ENCODE measurements around the gene LSS. TPM values are rescaled to one million over a fixed set of nuclear protein-coding genes. Genes with fewer than 3 reads are reported as not detected.
"Not testable (repeated sequence)": the region's sequence is repeated elsewhere in the genome, so short reads cannot be mapped to it uniquely, and the experiment has no call there.

The LSS gene
- total RNA-seq, 1 donor from 2014 or later = 103 TPM

DNA sequence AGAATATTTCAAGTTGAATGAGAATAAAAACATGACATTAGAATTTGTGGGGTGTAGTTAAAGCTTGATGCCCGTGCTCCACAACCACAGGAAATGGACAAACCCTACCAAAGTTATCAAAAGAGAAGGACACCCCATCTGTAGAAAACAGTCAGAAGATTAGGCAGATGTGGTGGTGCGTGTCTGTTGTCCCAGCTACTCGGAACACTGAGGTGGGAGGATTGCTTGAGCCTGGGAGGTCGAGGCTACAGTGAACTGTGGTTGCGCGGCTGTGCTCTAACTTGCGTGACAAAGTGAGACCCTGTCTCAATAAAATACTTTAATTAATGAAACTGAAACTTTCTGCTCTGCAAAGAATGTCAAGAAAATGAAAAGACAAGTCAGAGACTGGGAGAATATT is 42.9 kb downstream of the LSS start:
- peak overlapping the region; percentile 93 for H3K27ac ChIP-seq

GRCh38 chr21:46184625-46185555 is 43.7 kb downstream of the LSS start:
- TF ChIP-seq, protein P1, sequence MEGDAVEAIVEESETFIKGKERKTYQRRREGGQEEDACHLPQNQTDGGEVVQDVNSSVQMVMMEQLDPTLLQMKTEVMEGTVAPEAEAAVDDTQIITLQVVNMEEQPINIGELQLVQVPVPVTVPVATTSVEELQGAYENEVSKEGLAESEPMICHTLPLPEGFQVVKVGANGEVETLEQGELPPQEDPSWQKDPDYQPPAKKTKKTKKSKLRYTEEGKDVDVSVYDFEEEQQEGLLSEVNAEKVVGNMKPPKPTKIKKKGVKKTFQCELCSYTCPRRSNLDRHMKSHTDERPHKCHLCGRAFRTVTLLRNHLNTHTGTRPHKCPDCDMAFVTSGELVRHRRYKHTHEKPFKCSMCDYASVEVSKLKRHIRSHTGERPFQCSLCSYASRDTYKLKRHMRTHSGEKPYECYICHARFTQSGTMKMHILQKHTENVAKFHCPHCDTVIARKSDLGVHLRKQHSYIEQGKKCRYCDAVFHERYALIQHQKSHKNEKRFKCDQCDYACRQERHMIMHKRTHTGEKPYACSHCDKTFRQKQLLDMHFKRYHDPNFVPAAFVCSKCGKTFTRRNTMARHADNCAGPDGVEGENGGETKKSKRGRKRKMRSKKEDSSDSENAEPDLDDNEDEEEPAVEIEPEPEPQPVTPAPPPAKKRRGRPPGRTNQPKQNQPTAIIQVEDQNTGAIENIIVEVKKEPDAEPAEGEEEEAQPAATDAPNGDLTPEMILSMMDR (IDR thresholded peaks at IDR 0.05) = no peak
- TF ChIP-seq POLR2AphosphoS5 (IDR thresholded peaks at IDR 0.05; ENCODE audit: insufficient read depth in 1 of 2, low read depth in 1 of 2) = peak; percentile 50 to 64
- H3K4me1 ChIP-seq = peaks cover 44% of the 10 kb centered on the region
- peak overlapping the region; percentile 93 for H3K27ac ChIP-seq
- DNase-seq (ENCODE audit: extremely low spot score in 2 of 2) = peak; percentile 91 to 96
- H3K27me3 ChIP-seq = no peaks in the 10 kb centered on the region
- no peaks in the 10 kb centered on the region for H3K9me3 ChIP-seq
- intact Hi-C loops (cut with DNase I) = no loop called here
- peak overlapping the region; percentile 36 to 62 for H3K4me3 ChIP-seq
- H3K36me3 ChIP-seq = no peaks in the 10 kb centered on the region

More for the DNA sequence above, 42.9 kb downstream of the LSS start:
- peaks cover 53% of the 10 kb centered on the region for H3K4me1 ChIP-seq
- no peaks in the 10 kb centered on the region for H3K27me3 ChIP-seq
- TF ChIP-seq POLR2A (IDR thresholded peaks at IDR 0.05) = no peak
- no peak overlapping the region for H3K4me3 ChIP-seq
- intact Hi-C loops (cut with DNase I) = no loop called here
- no peaks in the 10 kb centered on the region for H3K36me3 ChIP-seq
- no peak for DNase-seq (ENCODE audit: extremely low spot score in 2 of 2)
- no peaks in the 10 kb centered on the region for H3K9me3 ChIP-seq

DNA sequence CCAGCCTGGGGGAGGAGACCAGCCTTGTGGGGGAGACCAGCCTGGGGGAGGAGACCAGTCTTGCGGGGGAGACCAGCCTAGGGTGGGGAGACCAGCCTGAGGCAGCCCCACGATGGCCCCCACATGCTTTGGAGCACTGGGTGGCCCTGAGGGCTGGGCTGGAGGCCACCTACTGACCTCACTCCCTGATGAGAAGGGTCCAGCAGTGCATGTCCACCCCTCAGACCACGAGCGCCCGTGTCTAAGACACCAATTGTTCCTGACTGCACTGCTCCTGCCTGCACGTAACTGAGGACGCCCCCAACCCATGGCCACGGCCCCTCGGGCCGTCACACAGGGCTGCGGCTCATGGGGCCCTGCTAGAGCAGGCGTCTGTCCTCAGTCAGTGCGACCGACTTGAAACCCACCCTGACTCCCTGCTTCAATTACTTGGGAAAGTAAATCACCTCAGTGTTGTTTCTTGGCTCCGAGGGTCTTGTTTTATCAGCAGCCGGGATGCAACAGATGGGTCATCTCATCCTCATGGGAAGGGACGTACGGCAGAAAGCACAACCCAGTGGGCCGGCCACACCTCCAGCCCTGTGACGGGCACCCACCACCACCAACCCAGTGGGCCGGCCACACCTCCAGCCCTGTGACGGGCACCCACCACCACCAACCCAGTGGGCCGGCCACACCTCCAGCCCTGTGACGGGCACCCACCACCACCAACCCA is 44.5 kb downstream of the LSS start, which contains the start of gene SPATC1L:
SPATC1L (minus strand) TSS at position 550 of the 715 bp plus-strand sequence. CDS start 1,643 bp downstream, outside the sequence.
- intact Hi-C loops (cut with DNase I) = no loop called here
- H3K36me3 ChIP-seq = no peaks in the 10 kb centered on the region
- TF ChIP-seq POLR2A (IDR thresholded peaks at IDR 0.05) (no peak), POLR2AphosphoS5 (IDR thresholded peaks at IDR 0.05; ENCODE audit: insufficient read depth in 1 of 2, low read depth in 1 of 2) (no peak)
- TF ChIP-seq, protein P1 (IDR thresholded peaks at IDR 0.05) = no peak
- H3K27me3 ChIP-seq = no peaks in the 10 kb centered on the region
- peaks cover 36% of the 10 kb centered on the region for H3K4me1 ChIP-seq
- peak within 1 kb of the TSS; percentile 93 for H3K27ac ChIP-seq
- peak within 1 kb of the TSS; percentile 40 to 62 for H3K4me3 ChIP-seq
- DNase-seq (ENCODE audit: extremely low spot score in 2 of 2) = peak in 1 of 2 donors; percentile 89
- no peaks in the 10 kb centered on the region for H3K9me3 ChIP-seq

DNA sequence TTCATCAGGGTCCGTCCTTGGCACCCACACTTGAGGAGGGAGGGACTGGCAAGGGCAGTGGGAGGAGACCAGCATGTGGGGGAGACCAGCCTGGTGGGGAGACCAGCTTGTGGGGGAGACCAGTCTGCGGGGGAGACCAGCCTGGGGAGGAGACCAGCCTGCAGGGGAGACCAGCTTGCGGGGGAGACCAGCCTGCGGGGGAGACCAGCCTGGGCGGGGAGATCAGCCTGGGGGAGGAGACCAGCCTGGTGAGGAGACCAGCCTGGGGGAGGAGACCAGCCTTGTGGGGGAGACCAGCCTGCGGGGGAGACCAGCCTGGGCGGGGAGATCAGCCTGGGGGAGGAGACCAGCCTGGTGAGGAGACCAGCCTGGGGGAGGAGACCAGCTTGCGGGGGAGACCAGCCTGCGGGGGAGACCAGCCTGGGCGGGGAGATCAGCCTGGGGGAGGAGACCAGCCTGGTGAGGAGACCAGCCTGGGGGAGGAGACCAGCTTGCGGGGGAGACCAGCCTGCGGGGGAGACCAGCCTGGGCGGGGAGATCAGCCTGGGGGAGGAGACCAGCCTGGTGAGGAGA is 45.2 kb downstream of the LSS start:
- peak overlapping the region; percentile 86 for H3K27ac ChIP-seq
- peaks cover 30% of the 10 kb centered on the region for H3K4me1 ChIP-seq
- H3K27me3 ChIP-seq; H3K9me3 ChIP-seq; H3K36me3 ChIP-seq; intact Hi-C loops (cut with DNase I): not testable (repeated sequence)
- peak in 1 of 2 donors; percentile 88 for DNase-seq (ENCODE audit: extremely low spot score in 2 of 2)
- H3K4me3 ChIP-seq = peak overlapping the region in 1 of 2 donors; percentile 62

- peaks cover 23% of the 10 kb centered on the region for H3K4me1 ChIP-seq
- no peak overlapping the region for H3K4me3 ChIP-seq
- peak overlapping the region; percentile 60 for H3K27ac ChIP-seq
- H3K9me3 ChIP-seq = no peaks in the 10 kb centered on the region
- H3K36me3 ChIP-seq = no peaks in the 10 kb centered on the region
- no peaks in the 10 kb centered on the region for H3K27me3 ChIP-seq
- TF ChIP-seq, protein P1 (IDR thresholded peaks at IDR 0.05) = no peak
- peak in 1 of 2 donors; percentile 19 for TF ChIP-seq POLR2AphosphoS5 (IDR thresholded peaks at IDR 0.05; ENCODE audit: insufficient read depth in 1 of 2, low read depth in 1 of 2)
- TF ChIP-seq POLR2A (IDR thresholded peaks at IDR 0.05) = no peak
- peak in 1 of 2 donors; percentile 90 for DNase-seq (ENCODE audit: extremely low spot score in 2 of 2)
- intact Hi-C loops (cut with DNase I) = no loop called here
Measured at GRCh38 chr21:46182548-46183336, 45.8 kb downstream of the LSS start.

All from vagina (tissue), 2 donors.